Sciatic nerve (tissue), 2 donors: ENCODE results near the gene RTL3. TPM values are rescaled to one million over a fixed set of nuclear protein-coding genes. Genes with fewer than 3 reads are reported as not detected.

Experiments used
- ATAC-seq: fragments of 200-7000 bp; cut with Tn5 transposase; one replicate; pipeline ENCODE4 v1.9.1; 2020; ENCODE audit warnings: mild to moderate bottlenecking, moderate library complexity
- DNase-seq: peaks from one replicate; pipeline ENCODE4 v3.0.0-alpha.2; 2020; ENCODE audit warnings: low spot score
- intact Hi-C: fragments of 100-400 bp; cut with DNase I; formaldehyde crosslinking; loops from one replicate; pipeline ENCODE4 v1.14.2; 2022
- total RNA-seq: library from RNA; stranded (reverse); fragmentation: NEBNext Ultra II Directional; extraction: Animal tissue kit (Norgen Biotek cat#: 25700); gene quantifications from one replicate; pipeline ENCODE4 v1.2.1, GENCODE V29; 2021
- donor health status: DM: no; HTN: no; CAD: no.
- donor health status: DM: no; HTN: no; CAD: no.

RTL3 gene
- total RNA-seq, 1 donor from 2014 or later, result not detected

DNA sequence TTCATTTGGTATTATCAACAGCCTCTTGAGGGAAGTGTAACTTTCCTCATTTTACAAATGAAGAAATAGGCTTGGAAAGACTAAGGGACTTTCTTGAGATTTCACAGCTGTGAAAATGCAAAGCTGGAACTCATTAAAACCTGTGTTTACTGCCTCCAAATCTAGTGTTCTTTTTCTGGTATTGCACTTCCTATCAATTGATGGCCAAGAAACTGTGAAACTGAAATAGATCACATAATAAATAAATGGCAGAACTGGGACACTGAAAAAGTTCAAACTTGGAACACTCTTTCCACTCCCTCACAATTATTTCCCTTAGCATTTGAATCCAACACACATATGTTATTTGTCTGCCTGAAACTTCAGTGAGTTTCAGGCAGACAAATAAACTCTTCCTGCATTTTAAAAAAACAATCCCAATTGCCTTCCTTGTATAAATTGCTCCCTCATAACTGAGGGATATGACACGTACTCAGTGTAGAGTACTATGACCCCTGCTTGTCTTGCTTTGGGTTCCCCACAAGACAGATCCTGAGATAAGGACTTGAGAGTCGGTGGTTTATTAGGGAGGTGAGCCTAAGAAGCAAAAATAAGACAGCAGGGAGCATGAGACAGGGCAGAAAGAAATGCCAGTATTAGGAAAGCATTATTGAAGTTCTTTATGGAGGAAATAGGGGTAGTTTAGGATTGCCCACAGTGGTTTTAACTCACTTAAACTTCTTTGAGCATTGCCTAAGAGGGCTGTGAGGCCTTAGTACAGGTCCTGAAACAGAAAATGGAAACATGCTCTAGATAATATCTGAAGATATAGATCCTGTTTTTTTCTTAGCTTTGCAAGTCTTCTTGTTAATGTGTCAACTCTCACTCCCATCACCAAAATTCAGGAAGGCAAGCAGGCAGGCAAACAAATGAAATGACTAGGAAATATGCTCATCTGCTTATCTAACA lies 33.9 kb downstream of the RTL3 start:
- intact Hi-C loops, result no loop called here
- DNase-seq (no peak), ATAC-seq (peak; percentile 57)

DNA sequence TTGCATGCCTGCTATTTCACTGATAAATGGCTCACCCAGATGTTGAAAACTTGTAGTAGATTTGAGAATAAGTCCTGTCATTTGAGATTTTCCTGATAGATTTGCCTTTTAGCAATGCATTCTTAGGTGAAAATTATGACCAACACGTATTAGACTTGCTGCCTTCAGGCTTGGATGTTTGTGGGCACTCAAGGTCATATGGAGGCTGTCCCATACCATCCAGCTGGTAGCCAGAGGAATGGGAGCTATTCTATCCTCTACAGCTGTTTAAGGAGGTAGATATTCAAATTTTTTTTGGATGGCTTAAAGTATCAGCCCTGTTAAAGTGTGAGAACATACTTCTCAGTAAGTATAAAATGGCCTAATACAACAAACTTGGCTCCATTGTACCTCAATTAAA lies 34.7 kb downstream of the RTL3 start:
- intact Hi-C loops, result no loop called here
- no peak for ATAC-seq
- no peak for DNase-seq

DNA sequence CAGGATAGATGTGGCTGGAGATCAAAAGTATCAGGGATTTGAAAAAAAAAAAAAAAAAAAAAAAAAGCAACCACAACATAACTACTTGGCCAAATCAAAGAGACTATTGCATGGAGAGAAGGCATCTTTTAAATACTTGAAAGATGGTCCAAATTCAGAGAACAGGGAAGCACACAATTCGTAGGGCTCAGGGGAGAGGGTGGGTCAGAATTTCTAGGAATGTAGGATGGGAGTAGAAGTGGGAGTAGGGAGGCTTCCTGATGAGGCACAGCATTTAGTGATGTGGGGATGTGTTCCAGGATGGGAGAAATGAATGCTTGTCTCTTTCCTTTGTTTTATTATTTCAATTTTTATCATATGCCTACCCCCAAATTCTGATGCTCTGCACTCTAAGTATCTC lies 36.3 kb downstream of the RTL3 start:
- ATAC-seq, result peak; percentile 87
- intact Hi-C loops, result no loop called here

GRCh38 chrX:78619834-78620233 lies 39.3 kb downstream of the RTL3 start:
- intact Hi-C loops, result no loop called here
- no peak for ATAC-seq
- peak; percentile 61 for DNase-seq

More for the DNA sequence above, 36.3 kb downstream of the RTL3 start:
- DNase-seq, result no peak

DNA sequence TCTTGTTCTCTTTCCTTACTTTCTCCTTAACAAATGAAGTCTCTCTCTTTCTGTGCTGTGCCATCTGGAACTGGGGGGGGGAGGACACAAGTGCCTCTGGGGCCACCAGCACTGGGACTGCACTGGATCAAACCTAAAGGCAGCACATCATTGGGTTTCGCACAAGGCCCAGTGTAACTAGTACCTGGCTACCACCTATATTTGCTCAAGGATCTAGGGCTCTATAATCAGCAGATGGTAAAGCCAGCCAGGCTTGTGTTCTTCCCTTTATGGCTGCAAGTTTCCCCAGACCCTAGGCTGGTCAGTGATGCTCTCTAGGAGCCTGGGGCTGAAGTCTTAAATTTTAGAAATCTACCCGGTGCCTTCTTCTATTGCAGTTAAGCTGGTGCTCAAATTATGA lies 40.1 kb downstream of the RTL3 start:
- intact Hi-C loops, result no loop called here
- DNase-seq, result no peak
- no peak for ATAC-seq

GRCh38 chrX:78614264-78614663 lies 44.9 kb downstream of the RTL3 start:
- ATAC-seq (no peak), DNase-seq (no peak)
- intact Hi-C loops, result no loop called here

Other genes starting within 250 kb of the RTL3 start
- gene LPAR4, start 88.4 kb upstream of the RTL3 start, total RNA-seq, result 0.80 TPM